ENCODE data around the gene FANK1.

GRCh38 chr10:125991392-125991791 is 95.0 kb downstream of the FANK1 start:
- TF ChIP-seq EZH2 (optimal IDR thresholded peaks at IDR 0.05; ENCODE audit: low read depth, low read length): no peak
- no peak for TF ChIP-seq CTCF (IDR thresholded peaks at IDR 0.05; ENCODE audit: low read length)
- no peak for TF ChIP-seq EZH2phosphoT487 (IDR thresholded peaks at IDR 0.05; ENCODE audit: low read length)

All from MM.1S (cell line).